CD8-positive, alpha-beta memory T cell (primary cell): Measurements from ENCODE around the gene KCNIP3. TPM values are rescaled to one million over a fixed set of nuclear protein-coding genes. Genes with fewer than 3 reads are reported as not detected.

Experiments used
- CTCF ChIA-PET: fragments of 350-600 bp; sonication (Branson Sonifier 250); formaldehyde crosslinking; loops from one replicate; lab custom pipeline; 2021; ENCODE audit warnings: antibody characterized with exemption; lab: Charles Lee
- POLR2A ChIA-PET: fragments of 350-600 bp; sonication (Branson Sonifier 250); formaldehyde crosslinking; loops from one replicate; lab custom pipeline; 2021; ENCODE audit warnings: antibody characterized with exemption; lab: Charles Lee
- DNase-seq, 5 donors: peaks; one replicate each; pipeline versions ENCODE4 v3.0.0 to v3.0.0-alpha.2; 2020 to 2022; ENCODE audit warnings: mixed read lengths in 1 of 5
- H3K27ac ChIP-seq: one replicate; pipeline ENCODE4 v1.7.0; 2013; ENCODE audit warnings: low read depth, mild to moderate bottlenecking, low read length, moderate library complexity
- H3K27me3 ChIP-seq: 2 replicates; pipeline ENCODE4 v1.7.0; 2013; ENCODE audit warnings: low read length, mild to moderate bottlenecking; ENCODE audit not compliant: insufficient read depth, poor library complexity, severe bottlenecking
- H3K36me3 ChIP-seq: 2 replicates; pipeline ENCODE4 v1.7.0; 2013; ENCODE audit warnings: mild to moderate bottlenecking, low read length, moderate library complexity; ENCODE audit not compliant: insufficient read depth
- H3K4me1 ChIP-seq: 2 replicates; pipeline ENCODE4 v1.7.0; 2013; ENCODE audit warnings: mild to moderate bottlenecking, low read length, moderate library complexity; ENCODE audit not compliant: insufficient read depth
- H3K4me3 ChIP-seq: 2 replicates; pipeline ENCODE4 v1.7.0; 2013; ENCODE audit warnings: mild to moderate bottlenecking, low read length
- H3K9me3 ChIP-seq: 2 replicates; pipeline ENCODE4 v1.7.0; 2013; ENCODE audit warnings: mild to moderate bottlenecking, low read length
- H3K27ac Mint-ChIP-seq, 8 donors: one replicate each; pipeline ENCODE4 v1.8.0; 2020 to 2021; ENCODE audit warnings: mixed read lengths in 8 of 8, mild to moderate bottlenecking in 6 of 8, inconsistent platforms in 3 of 8, moderate library complexity in 3 of 8
- H3K27me3 Mint-ChIP-seq, 2 donors: one replicate each; pipeline ENCODE4 v1.8.0; 2020 to 2021; ENCODE audit warnings: mixed read lengths in 2 of 2, mild to moderate bottlenecking in 1 of 2, moderate library complexity in 1 of 2
- H3K36me3 Mint-ChIP-seq, 3 donors: one replicate each; pipeline ENCODE4 v1.8.0; 2020 to 2021; ENCODE audit warnings: mixed read lengths in 3 of 3, inconsistent platforms in 1 of 3, mild to moderate bottlenecking in 1 of 3
- H3K4me1 Mint-ChIP-seq, 3 donors: one replicate each; pipeline ENCODE4 v1.8.0; 2020 to 2021; ENCODE audit warnings: mixed read lengths in 3 of 3, inconsistent platforms in 1 of 3, mild to moderate bottlenecking in 1 of 3
- H3K4me3 Mint-ChIP-seq, 7 donors: one replicate each; pipeline ENCODE4 v1.8.0; 2020 to 2021; ENCODE audit warnings: mixed read lengths in 7 of 7, mild to moderate bottlenecking in 6 of 7, moderate library complexity in 4 of 7, inconsistent platforms in 2 of 7
- H3K9me3 Mint-ChIP-seq, 5 donors: one replicate each; pipeline ENCODE4 v1.8.0; 2020 to 2022; ENCODE audit warnings: mixed read lengths in 5 of 5, mild to moderate bottlenecking in 3 of 5, moderate library complexity in 2 of 5, inconsistent platforms in 1 of 5
- polyA plus RNA-seq: library from polyadenylated mRNA; unstranded; fragments of 300-500 nt; fragmentation: Illumina TruSeq; gene quantifications from one replicate; pipeline ENCODE4 v1.2.3, GENCODE V29; 2021
- total RNA-seq, 2 experiments: library from RNA; stranded (reverse); gene quantifications; one replicate each; pipeline ENCODE4 v1.2.3, GENCODE V29; 2021

Gene KCNIP3
- total and polyA plus RNA-seq, 3 experiments from 2014 or later: not detected

DNA sequence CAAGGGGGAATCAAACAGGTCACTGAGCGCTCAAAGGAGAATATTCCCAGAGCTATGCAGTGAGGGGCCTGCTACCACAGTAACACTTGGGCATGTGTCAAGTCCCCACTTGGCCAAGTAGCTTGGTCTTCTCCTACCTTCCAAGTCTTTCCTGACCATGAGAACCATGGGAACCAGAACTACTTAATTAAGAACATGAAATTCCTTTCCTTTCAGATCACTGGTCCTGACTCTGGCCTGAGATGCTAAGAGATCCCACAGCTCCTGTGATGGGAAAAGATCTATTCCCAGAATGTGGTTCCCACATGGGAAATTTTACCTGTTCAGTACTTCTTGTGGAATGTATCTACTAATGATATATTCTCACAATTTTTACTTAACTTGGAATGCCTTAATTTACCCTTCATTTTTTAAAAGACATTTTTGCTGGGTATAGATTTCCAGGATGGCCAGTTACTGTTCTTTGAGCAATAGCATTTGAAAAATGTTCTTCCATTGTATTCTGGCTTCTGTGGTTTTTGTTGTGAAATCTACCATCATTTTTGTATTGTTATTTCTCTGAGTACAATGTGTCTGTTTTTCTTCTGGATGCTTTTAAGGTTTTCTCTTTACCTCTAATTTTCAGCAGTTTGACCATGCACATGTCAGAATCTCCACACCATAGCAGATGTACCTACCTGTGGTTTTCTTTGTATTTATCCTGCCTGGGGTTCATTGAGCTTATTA lies 37.9 kb downstream of the KCNIP3 start:
- H3K27me3 ChIP-seq: no peaks in the 10 kb centered on the region
- Mint-ChIP-seq H3K27ac (no peak overlapping the region), H3K4me3 (no peak overlapping the region), H3K27me3 (peaks cover 6 to 8% of the 10 kb centered on the region in 2 donors), H3K4me1 (no peaks in the 10 kb centered on the region), H3K9me3 (peaks cover 0 to 3% (median 0%) of the 10 kb centered on the region in 5 donors), H3K36me3 (no peaks in the 10 kb centered on the region)
- CTCF ChIA-PET: interaction anchor here (1.3 kb wide), 1 partner anchor 10 kb away, joined by 3 read pairs; no protein-coding TSS in a partner anchor
- H3K27ac ChIP-seq: no peak overlapping the region
- no peaks in the 10 kb centered on the region for H3K9me3 ChIP-seq
- peak in 1 of 5 donors; percentile 1 for DNase-seq
- H3K4me1 ChIP-seq: no peaks in the 10 kb centered on the region
- H3K4me3 ChIP-seq: no peak overlapping the region
- POLR2A ChIA-PET: no interaction called here
- no peaks in the 10 kb centered on the region for H3K36me3 ChIP-seq

DNA sequence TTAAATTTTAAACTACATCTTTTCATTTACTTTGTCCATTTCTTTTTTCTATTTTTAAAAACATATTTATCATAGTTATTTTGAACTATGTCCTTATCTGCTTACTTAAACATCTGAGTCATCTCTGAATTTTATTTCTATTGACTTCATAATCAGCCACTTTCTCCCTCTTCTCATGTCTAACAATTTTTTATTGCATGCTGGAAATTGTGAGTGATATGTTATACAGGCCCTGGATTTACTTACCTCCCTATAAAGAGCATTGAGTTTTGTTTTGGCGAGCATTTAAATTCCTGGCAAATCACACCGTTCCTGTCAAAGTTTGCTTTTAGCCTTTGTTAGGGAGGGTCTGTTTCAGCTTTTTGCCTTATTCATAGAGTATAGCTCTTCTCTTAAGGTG lies 39.3 kb downstream of the KCNIP3 start:
- Mint-ChIP-seq H3K4me3 (no peak overlapping the region), H3K36me3 (no peaks in the 10 kb centered on the region), H3K9me3 (peaks cover 0 to 3% (median 0%) of the 10 kb centered on the region in 5 donors), H3K4me1 (no peaks in the 10 kb centered on the region), H3K27ac (no peak overlapping the region), H3K27me3 (peaks cover 5 to 12% of the 10 kb centered on the region in 2 donors)
- no peak overlapping the region for H3K27ac ChIP-seq
- H3K4me1 ChIP-seq: no peaks in the 10 kb centered on the region
- H3K36me3 ChIP-seq: no peaks in the 10 kb centered on the region
- no peaks in the 10 kb centered on the region for H3K9me3 ChIP-seq
- no peak overlapping the region for H3K4me3 ChIP-seq
- DNase-seq: no peak
- ChIA-PET POLR2A (no interaction called here), CTCF (no interaction called here)
- no peaks in the 10 kb centered on the region for H3K27me3 ChIP-seq

DNA sequence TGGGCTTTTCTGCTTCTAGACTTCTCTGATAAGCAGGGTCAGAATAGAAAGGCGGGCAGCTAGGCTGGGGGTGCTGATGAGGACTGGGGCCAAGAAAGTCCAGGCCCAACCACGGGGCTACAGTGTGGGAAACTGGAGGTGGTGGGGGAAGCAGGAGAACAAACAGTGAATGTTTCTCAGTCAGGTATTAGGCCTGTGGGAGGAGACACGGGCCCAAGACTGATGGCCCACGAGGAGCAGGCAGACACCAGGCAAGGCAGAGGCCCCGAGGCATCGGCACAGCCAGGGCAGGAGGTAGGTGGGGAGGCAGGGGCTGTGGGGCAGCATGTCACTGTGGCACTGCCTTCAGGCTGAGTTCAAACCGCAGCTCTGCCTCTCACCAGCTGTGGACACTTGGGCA lies 40.7 kb downstream of the KCNIP3 start:
- Mint-ChIP-seq H3K36me3 (no peaks in the 10 kb centered on the region), H3K27ac (no peak overlapping the region), H3K27me3 (peaks cover 0 to 24% of the 10 kb centered on the region in 2 donors), H3K4me3 (no peak overlapping the region), H3K9me3 (peaks cover 0 to 3% (median 0%) of the 10 kb centered on the region in 5 donors), H3K4me1 (no peaks in the 10 kb centered on the region)
- DNase-seq: peak in 1 of 5 donors; percentile 16
- Histone ChIP-seq H3K27me3 (peaks cover 3% of the 10 kb centered on the region), H3K9me3 (no peaks in the 10 kb centered on the region), H3K27ac (no peak overlapping the region), H3K36me3 (no peaks in the 10 kb centered on the region), H3K4me3 (no peak overlapping the region), H3K4me1 (no peaks in the 10 kb centered on the region)
- ChIA-PET POLR2A (no interaction called here), CTCF (interaction anchor here (1.0 kb wide), 1 partner anchor 11 kb away, joined by 3 read pairs; no protein-coding TSS in a partner anchor)

DNA sequence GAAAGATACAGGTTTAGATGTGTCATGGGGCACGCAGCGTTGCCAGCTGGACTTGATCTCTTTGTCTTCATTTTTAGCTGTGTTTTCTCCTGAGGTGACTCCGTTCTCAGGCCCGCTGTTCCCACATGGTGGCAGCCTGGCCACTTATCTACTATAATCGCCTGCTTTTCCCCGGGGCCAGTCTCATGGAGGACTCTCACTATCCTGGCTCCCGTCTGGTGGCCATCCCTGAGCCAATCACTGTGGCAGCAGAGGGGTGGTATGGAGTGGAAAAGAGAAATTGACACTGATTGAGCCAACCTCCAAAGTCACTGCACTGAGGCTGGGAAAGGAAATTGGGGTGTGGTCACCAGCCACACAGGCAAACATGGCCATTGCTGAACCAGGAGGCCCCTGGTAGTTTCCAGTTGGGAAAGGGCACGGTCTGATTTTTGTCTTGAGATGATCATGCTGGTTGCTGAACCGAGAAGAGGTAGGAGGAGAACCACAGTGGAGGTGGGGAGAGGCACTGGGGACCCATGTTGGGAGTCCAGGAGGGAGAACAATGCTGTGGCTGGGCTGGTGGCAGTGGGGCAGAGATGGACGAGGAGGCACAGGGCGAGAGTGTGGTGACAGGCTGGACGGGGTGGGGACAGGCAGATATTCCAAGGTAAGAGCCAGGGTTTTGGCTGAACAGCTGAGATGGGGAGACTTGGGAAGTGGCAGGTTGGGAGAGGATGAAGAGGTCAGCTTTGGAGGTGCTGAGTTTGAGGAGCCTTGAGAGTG lies 45.6 kb downstream of the KCNIP3 start:
- peaks cover 0 to 3% (median 0%) of the 10 kb centered on the region in 5 donors for H3K9me3 Mint-ChIP-seq
- peaks cover 17% of the 10 kb centered on the region for H3K27me3 ChIP-seq
- DNase-seq: no peak
- H3K36me3 ChIP-seq: no peaks in the 10 kb centered on the region
- no peaks in the 10 kb centered on the region for H3K36me3 Mint-ChIP-seq
- POLR2A ChIA-PET: no interaction called here
- H3K4me3 Mint-ChIP-seq: no peak overlapping the region
- CTCF ChIA-PET: no interaction called here
- H3K9me3 ChIP-seq: no peaks in the 10 kb centered on the region
- H3K4me1 Mint-ChIP-seq: peaks cover 0 to 11% (median 3%) of the 10 kb centered on the region in 3 donors
- H3K27ac Mint-ChIP-seq: peak overlapping the region in 1 of 8 donors; percentile 29
- H3K4me1 ChIP-seq: peaks cover 11% of the 10 kb centered on the region
- no peak overlapping the region for H3K27ac ChIP-seq
- H3K27me3 Mint-ChIP-seq: peaks cover 22 to 48% of the 10 kb centered on the region in 2 donors
- H3K4me3 ChIP-seq: no peak overlapping the region

DNA sequence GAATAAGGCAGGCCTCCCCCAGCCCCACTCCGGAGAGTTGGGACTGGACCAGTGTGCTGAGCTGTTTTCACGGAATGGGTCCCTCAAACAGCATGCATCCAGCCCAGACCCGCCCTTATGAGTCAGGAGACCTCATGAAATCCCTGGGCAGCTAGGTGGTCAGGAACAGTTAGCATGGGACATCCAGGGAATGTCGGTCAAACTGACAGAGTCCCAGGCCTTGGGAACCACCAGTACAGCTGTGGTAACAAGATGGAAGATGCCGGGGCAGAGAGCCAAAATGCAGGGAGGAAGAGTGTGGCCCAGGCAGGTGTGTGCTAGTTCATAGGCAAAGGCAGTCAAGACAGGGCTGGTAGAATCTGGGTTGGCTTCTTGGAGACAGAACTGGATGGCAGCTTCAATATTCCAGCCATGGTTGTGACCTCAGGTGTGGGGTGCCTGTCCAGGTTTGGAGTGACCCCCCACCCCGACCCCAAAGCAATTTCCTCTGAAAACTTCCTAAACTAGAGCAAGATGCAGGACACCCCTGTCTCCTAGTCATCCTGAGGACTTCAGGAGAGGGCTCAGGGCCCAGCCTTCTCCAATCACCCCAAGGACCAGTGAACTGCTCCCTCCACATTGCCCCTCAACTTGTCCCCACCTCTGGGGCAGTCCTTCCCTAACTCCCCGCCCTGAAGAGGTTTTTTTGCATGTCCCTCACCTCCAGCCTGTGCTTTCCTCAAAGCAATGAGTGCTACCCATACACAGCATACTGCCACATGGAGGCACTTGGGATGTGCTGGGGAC lies 46.5 kb downstream of the KCNIP3 start:
- Histone ChIP-seq H3K27ac (no peak overlapping the region), H3K27me3 (peaks cover 17% of the 10 kb centered on the region), H3K4me1 (peaks cover 11% of the 10 kb centered on the region), H3K36me3 (no peaks in the 10 kb centered on the region), H3K9me3 (no peaks in the 10 kb centered on the region), H3K4me3 (no peak overlapping the region)
- Mint-ChIP-seq H3K9me3 (peaks cover 0 to 3% (median 0%) of the 10 kb centered on the region in 5 donors), H3K36me3 (no peaks in the 10 kb centered on the region), H3K27me3 (peaks cover 25 to 55% of the 10 kb centered on the region in 2 donors), H3K4me3 (peak overlapping the region in 3 of 7 donors; percentile 52 to 68 (median 54)), H3K27ac (no peak overlapping the region), H3K4me1 (peaks cover 0 to 11% (median 3%) of the 10 kb centered on the region in 3 donors)
- CTCF ChIA-PET: no interaction called here
- no peak for DNase-seq
- POLR2A ChIA-PET: no interaction called here

DNA sequence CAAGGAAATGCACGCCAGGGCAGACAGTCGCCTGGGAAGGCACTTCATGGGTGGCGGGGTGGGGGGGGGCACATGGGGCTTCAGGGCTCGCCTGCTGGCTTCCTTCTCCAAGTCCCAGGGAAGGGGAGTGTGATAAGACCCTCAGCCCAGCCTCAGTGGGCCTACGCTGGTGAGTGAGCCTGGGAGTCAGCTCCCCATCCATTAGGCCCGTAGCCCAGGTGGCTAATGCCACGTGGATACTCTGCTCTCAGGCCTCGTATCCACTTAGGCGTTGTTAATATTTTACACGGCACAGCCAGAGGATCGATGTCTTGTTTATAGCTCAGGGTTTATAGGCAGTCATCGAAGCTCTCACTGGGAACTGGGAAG lies 47.1 kb downstream of the KCNIP3 start:
- Mint-ChIP-seq H3K9me3 (peaks cover 0 to 3% (median 0%) of the 10 kb centered on the region in 5 donors), H3K27ac (no peak overlapping the region), H3K36me3 (no peaks in the 10 kb centered on the region), H3K4me1 (peaks cover 0 to 11% (median 3%) of the 10 kb centered on the region in 3 donors), H3K27me3 (peaks cover 25 to 61% of the 10 kb centered on the region in 2 donors), H3K4me3 (peak overlapping the region in 1 of 7 donors; percentile 20)
- Histone ChIP-seq H3K4me3 (no peak overlapping the region), H3K36me3 (no peaks in the 10 kb centered on the region), H3K27ac (no peak overlapping the region), H3K27me3 (peaks cover 17% of the 10 kb centered on the region), H3K4me1 (peaks cover 11% of the 10 kb centered on the region), H3K9me3 (no peaks in the 10 kb centered on the region)
- no peak for DNase-seq
- CTCF ChIA-PET: interaction anchor here (1.8 to 1.9 kb wide), 2 partner anchors 14 to 19 kb away, joined by 4 to 6 read pairs; no protein-coding TSS in a partner anchor
- POLR2A ChIA-PET: no interaction called here

DNA sequence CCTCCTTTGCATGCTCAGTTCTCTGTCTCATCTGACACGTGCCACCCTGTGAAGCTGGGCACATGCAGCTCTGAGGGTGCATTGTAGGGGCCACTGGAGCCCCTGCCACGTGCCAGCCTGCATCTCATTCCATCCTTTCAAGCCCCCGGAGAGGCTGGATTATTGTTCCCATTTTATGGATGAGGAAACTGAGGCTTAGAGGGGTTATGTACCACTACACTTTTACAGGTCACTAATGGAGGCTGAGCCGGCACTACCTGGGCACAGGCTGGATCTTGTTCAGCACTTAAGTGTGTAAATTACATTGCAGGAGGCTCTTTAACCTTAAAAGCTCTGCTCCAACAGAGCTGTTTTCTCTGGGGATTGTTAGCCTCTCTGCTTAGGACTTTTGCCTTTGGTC lies 47.5 kb downstream of the KCNIP3 start:
- peaks cover 17% of the 10 kb centered on the region for H3K27me3 ChIP-seq
- H3K27me3 Mint-ChIP-seq: peaks cover 25 to 63% of the 10 kb centered on the region in 2 donors
- no peak overlapping the region for H3K27ac Mint-ChIP-seq
- peaks cover 0 to 2% (median 0%) of the 10 kb centered on the region in 5 donors for H3K9me3 Mint-ChIP-seq
- no peak overlapping the region for H3K4me3 ChIP-seq
- no peaks in the 10 kb centered on the region for H3K36me3 Mint-ChIP-seq
- H3K36me3 ChIP-seq: no peaks in the 10 kb centered on the region
- peaks cover 0 to 11% (median 3%) of the 10 kb centered on the region in 3 donors for H3K4me1 Mint-ChIP-seq
- peaks cover 11% of the 10 kb centered on the region for H3K4me1 ChIP-seq
- peak overlapping the region in 4 of 7 donors; percentile 11 to 76 (median 50) for H3K4me3 Mint-ChIP-seq
- H3K27ac ChIP-seq: no peak overlapping the region
- no peak for DNase-seq
- POLR2A ChIA-PET: no interaction called here
- H3K9me3 ChIP-seq: no peaks in the 10 kb centered on the region
- CTCF ChIA-PET: interaction anchor here (0.9 to 1.9 kb wide), 6 partner anchors 10 to 155 kb away, joined by 3 to 6 read pairs (median 4); no protein-coding TSS in a partner anchor
